ENCODE data around the gene ZNF638.

The ZNF638 gene

DNA sequence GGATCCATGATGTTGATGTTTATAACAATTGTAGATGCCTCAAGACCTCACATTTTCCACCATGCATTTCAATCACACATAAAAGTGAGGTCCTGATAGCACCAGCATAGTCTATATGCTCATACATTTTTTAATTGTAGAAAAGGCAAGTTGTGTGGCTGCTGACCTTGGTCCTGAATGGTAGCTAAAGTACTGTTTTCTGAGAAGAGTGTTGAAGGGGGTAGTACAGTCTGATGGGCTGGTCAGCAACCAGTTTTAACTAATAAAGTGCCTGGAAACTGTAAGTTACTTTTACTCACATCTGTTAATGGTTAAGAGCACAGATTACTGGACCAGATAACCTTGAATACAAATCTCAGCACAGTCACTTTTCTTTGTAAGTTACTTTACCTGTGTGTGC lies 15.9 kb downstream of the ZNF638 start:
- CTCF ChIA-PET: interaction anchor here (0.6 kb wide), 1 partner anchor 16 kb away, joined by 3 read pairs; the partner anchor contains the start of gene ZNF638
- H3K4me3 ChIP-seq (ENCODE audit: low read depth, low read length): no peak overlapping the region
- TF ChIP-seq, protein P1, sequence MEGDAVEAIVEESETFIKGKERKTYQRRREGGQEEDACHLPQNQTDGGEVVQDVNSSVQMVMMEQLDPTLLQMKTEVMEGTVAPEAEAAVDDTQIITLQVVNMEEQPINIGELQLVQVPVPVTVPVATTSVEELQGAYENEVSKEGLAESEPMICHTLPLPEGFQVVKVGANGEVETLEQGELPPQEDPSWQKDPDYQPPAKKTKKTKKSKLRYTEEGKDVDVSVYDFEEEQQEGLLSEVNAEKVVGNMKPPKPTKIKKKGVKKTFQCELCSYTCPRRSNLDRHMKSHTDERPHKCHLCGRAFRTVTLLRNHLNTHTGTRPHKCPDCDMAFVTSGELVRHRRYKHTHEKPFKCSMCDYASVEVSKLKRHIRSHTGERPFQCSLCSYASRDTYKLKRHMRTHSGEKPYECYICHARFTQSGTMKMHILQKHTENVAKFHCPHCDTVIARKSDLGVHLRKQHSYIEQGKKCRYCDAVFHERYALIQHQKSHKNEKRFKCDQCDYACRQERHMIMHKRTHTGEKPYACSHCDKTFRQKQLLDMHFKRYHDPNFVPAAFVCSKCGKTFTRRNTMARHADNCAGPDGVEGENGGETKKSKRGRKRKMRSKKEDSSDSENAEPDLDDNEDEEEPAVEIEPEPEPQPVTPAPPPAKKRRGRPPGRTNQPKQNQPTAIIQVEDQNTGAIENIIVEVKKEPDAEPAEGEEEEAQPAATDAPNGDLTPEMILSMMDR (IDR thresholded peaks at IDR 0.05; ENCODE audit: insufficient read depth, low read length, missing control alignments): no peak
- POLR2A ChIA-PET: interaction anchor here (1.0 kb wide), 1 partner anchor 279 kb away, joined by 3 read pairs; the partner anchor contains the start of gene NAGK
- DNase-seq (ENCODE audit: low read depth, low spot score): no peak

DNA sequence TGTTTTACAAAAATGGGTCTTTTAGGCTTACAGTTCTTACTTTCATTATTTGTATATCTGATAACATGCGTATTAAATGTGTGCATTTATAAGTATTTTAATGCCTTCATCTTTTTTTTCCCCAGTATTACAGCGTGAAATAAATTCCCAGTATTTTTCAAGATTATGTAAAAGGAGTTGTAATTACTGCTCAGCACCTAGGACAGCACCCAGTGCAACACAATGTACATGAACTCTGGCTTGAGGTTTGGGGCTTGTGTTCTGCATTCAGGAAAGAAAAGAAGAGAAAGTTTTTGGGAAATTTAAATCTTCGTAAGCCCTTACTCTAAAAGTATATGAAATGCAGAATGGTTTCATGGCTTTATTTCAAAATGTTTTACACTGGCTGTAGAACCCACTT lies 16.7 kb downstream of the ZNF638 start:
- TF ChIP-seq, protein P1 (IDR thresholded peaks at IDR 0.05; ENCODE audit: insufficient read depth, low read length, missing control alignments): no peak
- no peak overlapping the region for H3K4me3 ChIP-seq (ENCODE audit: low read depth, low read length)
- ChIA-PET POLR2A (no interaction called here), CTCF (no interaction called here)
- DNase-seq (ENCODE audit: low read depth, low spot score): no peak

DNA sequence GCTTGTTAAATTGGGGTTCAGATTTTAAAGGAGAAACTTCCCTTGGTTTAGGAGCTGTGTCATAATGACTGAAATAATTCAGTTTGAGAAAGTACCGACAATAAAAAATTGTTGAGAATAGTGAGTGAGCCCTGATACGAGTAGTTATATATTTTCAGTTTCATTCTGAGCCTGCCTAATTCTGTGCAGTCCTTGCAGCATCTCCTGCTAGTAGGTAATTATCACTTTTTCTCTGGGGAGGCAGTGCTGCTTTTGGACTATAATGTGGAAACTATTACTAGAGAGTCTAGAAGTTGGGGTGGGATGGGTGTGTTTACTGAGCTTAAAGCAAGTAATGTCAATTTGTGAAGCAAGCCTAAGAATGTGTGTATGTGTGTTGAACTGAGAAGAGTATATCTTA lies 21.7 kb downstream of the ZNF638 start:
- no peak overlapping the region for H3K4me3 ChIP-seq (ENCODE audit: low read depth, low read length)
- ChIA-PET CTCF (interaction anchor here (0.7 to 1.6 kb wide), 7 partner anchors 12 to 55 kb away, joined by 3 to 8 read pairs (median 4); partner anchors contain the start of gene ZNF638), POLR2A (no interaction called here)
- no peak for DNase-seq (ENCODE audit: low read depth, low spot score)
- TF ChIP-seq, protein P1 (IDR thresholded peaks at IDR 0.05; ENCODE audit: insufficient read depth, low read length, missing control alignments): no peak

- ChIA-PET CTCF (interaction anchor here (0.7 to 1.4 kb wide), 2 partner anchors 27 to 60 kb away, joined by 3 to 5 read pairs; partner anchors contain the start of gene ZNF638), POLR2A (no interaction called here)
- DNase-seq (ENCODE audit: low read depth, low spot score): no peak
- no peak overlapping the region for H3K4me3 ChIP-seq (ENCODE audit: low read depth, low read length)
- TF ChIP-seq, protein P1 (IDR thresholded peaks at IDR 0.05; ENCODE audit: insufficient read depth, low read length, missing control alignments): no peak
These were observed 27.5 kb downstream of the ZNF638 start for GRCh38 chr2:71358931-71359671.

- no peak for DNase-seq (ENCODE audit: low read depth, low spot score)
- ChIA-PET CTCF (interaction anchor here (1.4 kb wide), 1 partner anchor 28 kb away, joined by 5 read pairs; the partner anchor contains the start of gene ZNF638), POLR2A (no interaction called here)
- TF ChIP-seq, protein P1 (IDR thresholded peaks at IDR 0.05; ENCODE audit: insufficient read depth, low read length, missing control alignments): no peak
- no peak overlapping the region for H3K4me3 ChIP-seq (ENCODE audit: low read depth, low read length)
These were observed 28.9 kb downstream of the ZNF638 start for GRCh38 chr2:71360434-71360975.

DNA sequence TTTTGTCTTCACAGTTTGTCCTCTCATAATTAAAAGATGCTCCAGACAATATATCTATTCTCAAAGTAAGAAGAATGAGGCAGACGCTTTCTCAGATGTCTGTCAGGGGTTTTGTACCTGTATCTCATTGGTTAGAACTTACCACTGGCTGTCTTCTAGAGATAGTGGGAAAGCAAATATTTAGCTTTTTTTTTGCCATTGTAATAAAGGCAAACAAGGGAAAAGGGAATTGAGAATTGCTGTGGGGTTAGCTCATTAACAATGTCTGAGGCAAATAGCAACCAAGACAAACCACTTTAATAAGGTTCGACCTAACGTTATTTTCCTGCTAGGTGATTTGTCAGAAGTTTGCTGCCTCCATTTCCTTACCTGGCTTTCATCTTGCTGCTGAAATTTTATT lies 30.0 kb downstream of the ZNF638 start:
- DNase-seq (ENCODE audit: low read depth, low spot score): no peak
- ChIA-PET CTCF (interaction anchor here (1.2 to 1.4 kb wide), 2 partner anchors 9 to 62 kb away, joined by 3 to 4 read pairs; no protein-coding TSS in a partner anchor), POLR2A (no interaction called here)
- TF ChIP-seq, protein P1 (IDR thresholded peaks at IDR 0.05; ENCODE audit: insufficient read depth, low read length, missing control alignments): no peak
- H3K4me3 ChIP-seq (ENCODE audit: low read depth, low read length): no peak overlapping the region

Data from AG04449 (cell line).